Right renal cortex interstitium (tissue), 3 donors: Measurements from ENCODE around the gene ARHGAP40. TPM values are rescaled to one million over a fixed set of nuclear protein-coding genes. Genes with fewer than 3 reads are reported as not detected.

ENCODE experiments used
- DNase-seq, 3 donors: peaks; one replicate each; pipeline ENCODE4 v3.0.0-alpha.2; 2013; ENCODE audit warnings: low read depth in 3 of 3, low spot score in 2 of 3
- polyA plus RNA-seq, 3 donors: library from polyadenylated mRNA; unstranded; fragments of 120-200 nt; gene quantifications; one replicate each; pipeline ENCODE4 v1.2.1, GENCODE V29; 2013; ENCODE audit not compliant: insufficient read length in 3 of 3

The ARHGAP40 gene
- polyA plus RNA-seq, result 1 to 10 TPM in 1 of 3 donors, under 1 TPM in 2; 0.26 to 1.3 (median 0.60) TPM

GRCh38 chr20:38601216-38602184, at the start of gene ARHGAP40:
Gene ARHGAP40 (plus strand): TSS chr20:38601809.
- no peak for DNase-seq

GRCh38 chr20:38554986-38555385, 46.6 kb upstream of the ARHGAP40 start:
- DNase-seq, result no peak

- no peak for DNase-seq
These were observed 46.2 kb upstream of the ARHGAP40 start for GRCh38 chr20:38555395-38555794.

- no peak for DNase-seq
These were observed 44.4 kb upstream of the ARHGAP40 start for GRCh38 chr20:38557174-38557573.

- DNase-seq, result no peak
These were observed 42.8 kb upstream of the ARHGAP40 start for GRCh38 chr20:38558596-38559360.

- DNase-seq, result no peak
These were observed 41.8 kb upstream of the ARHGAP40 start for GRCh38 chr20:38559764-38560163.

GRCh38 chr20:38563802-38564431, 37.7 kb upstream of the ARHGAP40 start:
- no peak for DNase-seq

GRCh38 chr20:38564680-38565079, 36.9 kb upstream of the ARHGAP40 start:
- no peak for DNase-seq

GRCh38 chr20:38566036-38566598, 35.5 kb upstream of the ARHGAP40 start:
- DNase-seq, result no peak

GRCh38 chr20:38569747-38570525, 31.7 kb upstream of the ARHGAP40 start:
- DNase-seq, result no peak

GRCh38 chr20:38573413-38573812, 28.2 kb upstream of the ARHGAP40 start:
- DNase-seq, result no peak

GRCh38 chr20:38579219-38579910, 22.2 kb upstream of the ARHGAP40 start:
- no peak for DNase-seq

GRCh38 chr20:38579921-38580320, 21.7 kb upstream of the ARHGAP40 start:
- DNase-seq, result no peak

- no peak for DNase-seq
These were observed 20.6 kb upstream of the ARHGAP40 start, which contains the start of gene ADIG for GRCh38 chr20:38581013-38581412. Gene ADIG (plus strand): TSS chr20:38581197. CDS start chr20:38581251, 54 bp downstream.

GRCh38 chr20:38581830-38582358, 19.7 kb upstream of the ARHGAP40 start:
- DNase-seq, result no peak

GRCh38 chr20:38583306-38583705, 18.3 kb upstream of the ARHGAP40 start:
- no peak for DNase-seq

GRCh38 chr20:38584099-38584763, 17.4 kb upstream of the ARHGAP40 start:
- no peak for DNase-seq

GRCh38 chr20:38585404-38586180, 16.0 kb upstream of the ARHGAP40 start:
- no peak for DNase-seq
